Stimulated activated memory B cell treated with anti-CD40 and anti-IgM and Interleukin-4, amounts not matched to agents 10 μg/mL and 1 μg/mL and 100 μg/mL, for 72 hours (primary cell): ENCODE measurements around the gene GARIN6.

Source experiments
- ATAC-seq: fragments of 150-1000 bp; cut with Tn5 transposase; 2 replicates; pipeline ENCODE4 v1.10.0; 2021
- H3K27ac Mint-ChIP-seq: one replicate; pipeline ENCODE4 v1.8.0; 2022; ENCODE audit warnings: mild to moderate bottlenecking, mixed read lengths
- H3K27me3 Mint-ChIP-seq: one replicate; pipeline ENCODE4 v1.8.0; 2022; ENCODE audit warnings: mixed read lengths
- H3K36me3 Mint-ChIP-seq: one replicate; pipeline ENCODE4 v1.8.0; 2022; ENCODE audit warnings: mixed read lengths
- H3K4me1 Mint-ChIP-seq: one replicate; pipeline ENCODE4 v1.8.0; 2022; ENCODE audit warnings: mixed read lengths
- H3K4me3 Mint-ChIP-seq: one replicate; pipeline ENCODE4 v1.8.0; 2022; ENCODE audit warnings: mild to moderate bottlenecking, moderate library complexity, mixed read lengths
- H3K9me3 Mint-ChIP-seq: one replicate; pipeline ENCODE4 v1.8.0; 2022; ENCODE audit warnings: mixed read lengths

The GARIN6 gene

GRCh38 chr12:99680276-99680675, 32.7 kb downstream of the GARIN6 start:
- Mint-ChIP-seq H3K36me3 (no peaks in the 10 kb centered on the region), H3K27ac (no peak overlapping the region), H3K4me1 (no peaks in the 10 kb centered on the region), H3K4me3 (no peak overlapping the region), H3K27me3 (no peaks in the 10 kb centered on the region), H3K9me3 (peaks cover 12% of the 10 kb centered on the region)
- ATAC-seq = no peak

- Mint-ChIP-seq H3K4me3 (no peak overlapping the region), H3K9me3 (peaks cover 20% of the 10 kb centered on the region), H3K4me1 (no peaks in the 10 kb centered on the region), H3K36me3 (no peaks in the 10 kb centered on the region), H3K27ac (no peak overlapping the region), H3K27me3 (no peaks in the 10 kb centered on the region)
- no peak for ATAC-seq
Observed at GRCh38 chr12:99686142-99686541, 38.6 kb downstream of the GARIN6 start.

- peaks cover 11% of the 10 kb centered on the region for H3K9me3 Mint-ChIP-seq
- no peak for ATAC-seq
- H3K27me3 Mint-ChIP-seq = no peaks in the 10 kb centered on the region
- H3K36me3 Mint-ChIP-seq = no peaks in the 10 kb centered on the region
- no peak overlapping the region for H3K27ac Mint-ChIP-seq
- no peak overlapping the region for H3K4me3 Mint-ChIP-seq
- no peaks in the 10 kb centered on the region for H3K4me1 Mint-ChIP-seq
Observed at GRCh38 chr12:99695050-99695449, 47.5 kb downstream of the GARIN6 start.
